A673 (cell line): ENCODE measurements around the gene ENAM. TPM values are rescaled to one million over a fixed set of nuclear protein-coding genes. Genes with fewer than 3 reads are reported as not detected.

ENCODE experiments used
- BruUV-seq: library from RNA; stranded (reverse); fragments of 400-500 nt; replicated peaks from 2 replicates; lab custom pipeline; 2021; lab: Mats Ljungman, UMichigan
- CTCF ChIA-PET: fragments of 300-600 bp; sonication (Branson Sonifier 250); formaldehyde crosslinking; loops from one replicate; lab custom pipeline; 2022; ENCODE audit warnings: antibody characterized with exemption; lab: Charles Lee
- POLR2A ChIA-PET: fragments of 300-600 bp; sonication (Branson Sonifier 250); formaldehyde crosslinking; loops from one replicate; lab custom pipeline; 2022; ENCODE audit warnings: antibody characterized with exemption; ENCODE audit not compliant: low non-redundant PET; lab: Charles Lee
- DNase-seq: peaks from one replicate; pipeline ENCODE4 v3.0.0-alpha.2; 2015; ENCODE audit warnings: low spot score
- H3K27ac ChIP-seq: fragments of 200-600 bp; sonication (generic); 2 replicates; pipeline ENCODE4 v1.5.1; 2016; ENCODE audit warnings: mixed run types, low read depth, mild to moderate bottlenecking, mixed read lengths, antibody characterized with exemption, low read length; ENCODE audit not compliant: poor library complexity, severe bottlenecking
- H3K27me3 ChIP-seq: fragments of 200-600 bp; sonication (generic); replicated peaks from 2 replicates; pipeline ENCODE4 v1.6.1; 2017; ENCODE audit warnings: mixed run types, low read depth, mild to moderate bottlenecking, mixed read lengths, antibody characterized with exemption, low read length; ENCODE audit not compliant: insufficient read depth, poor library complexity
- H3K36me3 ChIP-seq: fragments of 200-600 bp; sonication (generic); 2 replicates; pipeline ENCODE4 v1.6.1; 2016; ENCODE audit warnings: mixed run types, mild to moderate bottlenecking, mixed read lengths, antibody characterized with exemption, low read length; ENCODE audit not compliant: insufficient read depth, poor library complexity, severe bottlenecking
- H3K4me1 ChIP-seq: fragments of 200-600 bp; sonication (generic); 2 replicates; pipeline ENCODE4 v1.6.1; 2017; ENCODE audit warnings: mixed run types, mild to moderate bottlenecking, mixed read lengths, antibody characterized with exemption, low read length; ENCODE audit not compliant: insufficient read depth, poor library complexity, severe bottlenecking
- H3K4me3 ChIP-seq: fragments of 200-600 bp; sonication (generic); 2 replicates; pipeline ENCODE4 v1.5.1; 2016; ENCODE audit warnings: low read depth, mixed run types, mild to moderate bottlenecking, mixed read lengths, low read length; ENCODE audit not compliant: poor library complexity, severe bottlenecking
- H3K9me3 ChIP-seq: fragments of 200-600 bp; sonication (generic); 2 replicates; pipeline ENCODE4 v1.6.1; 2016; ENCODE audit warnings: mixed run types, low read depth, mild to moderate bottlenecking, mixed read lengths, antibody characterized with exemption, low read length; ENCODE audit not compliant: poor library complexity, severe bottlenecking
- CTCF ChIP-seq: fragments of 300-800, 200-600 bp; sonication (generic); conservative IDR thresholded peaks from 2 replicates; pipeline ENCODE4 v1.5.1; 2017; ENCODE audit warnings: low read depth, mild to moderate bottlenecking, antibody characterized with exemption, low read length, moderate library complexity, mixed read lengths
- EZH2 ChIP-seq: fragments of 200-600 bp; sonication (generic); IDR thresholded peaks from 2 replicates; pipeline ENCODE4 v1.6.1; 2017; ENCODE audit warnings: borderline replicate concordance, low read depth, mild to moderate bottlenecking, mixed read lengths, antibody characterized with exemption, low read length; ENCODE audit not compliant: poor library complexity, severe bottlenecking
- intact Hi-C: fragments of 100-400 bp; cut with micrococcal nuclease; formaldehyde crosslinking; loops from one replicate; pipeline ENCODE4 v1.10.0; 2022; ENCODE audit not compliant: unreplicated experiment
- total RNA-seq: library from RNA; stranded (reverse); gene quantifications from 2 replicates; pipeline ENCODE4 v1.2.3, GENCODE V29; 2021

ENAM gene
- total RNA-seq, 1 experiment from 2014 or later = not detected

- Histone ChIP-seq H3K9me3 (no peaks in the 10 kb centered on the region), H3K36me3 (no peaks in the 10 kb centered on the region), H3K4me1 (no peaks in the 10 kb centered on the region), H3K27ac (no peak overlapping the region), H3K27me3 (no peaks in the 10 kb centered on the region), H3K4me3 (no peak overlapping the region)
- POLR2A ChIA-PET = no interaction called here
- BruUV-seq = no TSS peak
- intact Hi-C loops = no loop called here
- CTCF ChIA-PET = no interaction called here
- DNase-seq = no peak
- TF ChIP-seq CTCF = no peak
- TF ChIP-seq EZH2 = no peak
Observed at GRCh38 chr4:70674191-70674590, 45.6 kb downstream of the ENAM start.

- intact Hi-C loops = no loop called here
- H3K36me3 ChIP-seq = no peaks in the 10 kb centered on the region
- POLR2A ChIA-PET = no interaction called here
- TF ChIP-seq EZH2 (no peak), CTCF (no peak)
- H3K4me3 ChIP-seq = no peak overlapping the region
- no TSS peak for BruUV-seq
- H3K27me3 ChIP-seq = no peaks in the 10 kb centered on the region
- CTCF ChIA-PET = no interaction called here
- DNase-seq = no peak
- H3K4me1 ChIP-seq = no peaks in the 10 kb centered on the region
- no peaks in the 10 kb centered on the region for H3K9me3 ChIP-seq
- no peak overlapping the region for H3K27ac ChIP-seq
Observed at GRCh38 chr4:70674731-70675130, 46.2 kb downstream of the ENAM start.

- Histone ChIP-seq H3K27ac (no peak overlapping the region), H3K4me1 (no peaks in the 10 kb centered on the region), H3K4me3 (no peak overlapping the region), H3K27me3 (no peaks in the 10 kb centered on the region), H3K9me3 (no peaks in the 10 kb centered on the region), H3K36me3 (no peaks in the 10 kb centered on the region)
- no peak for DNase-seq
- POLR2A ChIA-PET = no interaction called here
- intact Hi-C loops = no loop called here
- CTCF ChIA-PET = no interaction called here
- no TSS peak for BruUV-seq
- TF ChIP-seq CTCF (no peak), EZH2 (no peak)
Observed at GRCh38 chr4:70676554-70677090, 48.1 kb downstream of the ENAM start.
